Measurements from ENCODE around the gene ATR.
A peak's percentile ranks its signal among the peaks of the same experiment; 100 is the strongest.
"Not testable (repeated sequence)": the region's sequence is repeated elsewhere in the genome, so short reads cannot be mapped to it uniquely, and the experiment has no call there.

Gene ATR

GRCh38 chr3:142447301-142447851, 131.2 kb downstream of the ATR start:
- DNase-seq (peak; percentile 18 to 43 (median 27)), ATAC-seq (replicated peaks) (peak; percentile 47)
- Mint-ChIP-seq H3K9me3 (no peaks in the 10 kb centered on the region), H3K27ac (peak overlapping the region; percentile 99 to 100), H3K36me3 (ENCODE audit: insufficient read depth) (peaks cover 30% of the 10 kb centered on the region), H3K4me1 (ENCODE audit: low read depth in 2 of 2) (peaks cover 32 to 43% of the 10 kb centered on the region in 2 donors), H3K27me3 (no peaks in the 10 kb centered on the region), H3K4me3 (peak overlapping the region; percentile 97 to 98)

GRCh38 chr3:142445816-142446254, 132.7 kb downstream of the ATR start:
- DNase-seq, result no peak
- Mint-ChIP-seq H3K4me1 (ENCODE audit: low read depth in 2 of 2) (peaks cover 41 to 46% of the 10 kb centered on the region in 2 donors), H3K9me3 (no peaks in the 10 kb centered on the region), H3K4me3 (peak overlapping the region; percentile 97 to 98), H3K36me3 (ENCODE audit: insufficient read depth) (peaks cover 30% of the 10 kb centered on the region), H3K27me3 (no peaks in the 10 kb centered on the region), H3K27ac (peak overlapping the region; percentile 99 to 100)
- ATAC-seq (replicated peaks), result no peak

- peak overlapping the region in 1 of 2 donors; percentile 51 for H3K27ac Mint-ChIP-seq
- no peaks in the 10 kb centered on the region for H3K27me3 Mint-ChIP-seq
- H3K4me1 Mint-ChIP-seq (ENCODE audit: low read depth in 2 of 2), result peaks cover 45 to 56% of the 10 kb centered on the region in 2 donors
- H3K4me3 Mint-ChIP-seq, result no peak overlapping the region
- H3K9me3 Mint-ChIP-seq, result no peaks in the 10 kb centered on the region
- ATAC-seq (replicated peaks) (no peak), DNase-seq (no peak)
- peaks cover 22% of the 10 kb centered on the region for H3K36me3 Mint-ChIP-seq (ENCODE audit: insufficient read depth)
Observed at GRCh38 chr3:142444343-142444742, 134.2 kb downstream of the ATR start.

GRCh38 chr3:142443060-142443459, 135.5 kb downstream of the ATR start:
- H3K27ac Mint-ChIP-seq, result peak overlapping the region in 1 of 2 donors; percentile 83
- not testable (repeated sequence) for DNase-seq; H3K9me3 Mint-ChIP-seq; H3K27me3 Mint-ChIP-seq; ATAC-seq (replicated peaks)
- H3K4me3 Mint-ChIP-seq, result peak overlapping the region in 1 of 2 donors; percentile 61
- peaks cover 53 to 59% of the 10 kb centered on the region in 2 donors for H3K4me1 Mint-ChIP-seq (ENCODE audit: low read depth in 2 of 2)
- H3K36me3 Mint-ChIP-seq (ENCODE audit: insufficient read depth), result peaks cover 22% of the 10 kb centered on the region

GRCh38 chr3:142439499-142440220, 138.9 kb downstream of the ATR start:
- H3K27me3 Mint-ChIP-seq; H3K4me3 Mint-ChIP-seq; ATAC-seq (replicated peaks); H3K9me3 Mint-ChIP-seq; DNase-seq: not testable (repeated sequence)
- Mint-ChIP-seq H3K4me1 (ENCODE audit: low read depth in 2 of 2) (peaks cover 44 to 45% of the 10 kb centered on the region in 2 donors), H3K36me3 (ENCODE audit: insufficient read depth) (peaks cover 20% of the 10 kb centered on the region), H3K27ac (peak overlapping the region; percentile 0 to 59)

- not testable (repeated sequence) for H3K9me3 Mint-ChIP-seq; DNase-seq; ATAC-seq (replicated peaks); H3K27me3 Mint-ChIP-seq
- Mint-ChIP-seq H3K36me3 (ENCODE audit: insufficient read depth) (peaks cover 24% of the 10 kb centered on the region), H3K27ac (peak overlapping the region in 1 of 2 donors; percentile 2), H3K4me1 (ENCODE audit: low read depth in 2 of 2) (peaks cover 36% of the 10 kb centered on the region in 2 donors), H3K4me3 (peak overlapping the region in 1 of 2 donors; percentile 33)
Observed at GRCh38 chr3:142438096-142438495, 140.4 kb downstream of the ATR start.

- DNase-seq (no peak), ATAC-seq (replicated peaks) (no peak)
- Mint-ChIP-seq H3K4me3 (no peak overlapping the region), H3K27me3 (no peaks in the 10 kb centered on the region), H3K4me1 (ENCODE audit: low read depth in 2 of 2) (peaks cover 30 to 34% of the 10 kb centered on the region in 2 donors), H3K9me3 (no peaks in the 10 kb centered on the region), H3K27ac (peak overlapping the region in 1 of 2 donors; percentile 2), H3K36me3 (ENCODE audit: insufficient read depth) (peaks cover 31% of the 10 kb centered on the region)
Observed at GRCh38 chr3:142436951-142437585, 141.5 kb downstream of the ATR start.

- Mint-ChIP-seq H3K27me3 (no peaks in the 10 kb centered on the region), H3K36me3 (ENCODE audit: insufficient read depth) (peaks cover 50% of the 10 kb centered on the region), H3K27ac (no peak overlapping the region), H3K4me1 (ENCODE audit: low read depth in 2 of 2) (peaks cover 20 to 33% of the 10 kb centered on the region in 2 donors), H3K4me3 (no peak overlapping the region), H3K9me3 (no peaks in the 10 kb centered on the region)
- ATAC-seq (replicated peaks) (no peak), DNase-seq (no peak)
Observed at GRCh38 chr3:142434503-142434902, 144.0 kb downstream of the ATR start.

GRCh38 chr3:142433110-142433509, 145.4 kb downstream of the ATR start:
- ATAC-seq (replicated peaks) (no peak), DNase-seq (no peak)
- Mint-ChIP-seq H3K36me3 (ENCODE audit: insufficient read depth) (peaks cover 60% of the 10 kb centered on the region), H3K9me3 (no peaks in the 10 kb centered on the region), H3K27ac (no peak overlapping the region), H3K4me1 (ENCODE audit: low read depth in 2 of 2) (peaks cover 15 to 24% of the 10 kb centered on the region in 2 donors), H3K4me3 (no peak overlapping the region), H3K27me3 (no peaks in the 10 kb centered on the region)

- H3K36me3 Mint-ChIP-seq (ENCODE audit: insufficient read depth), result peaks cover 59% of the 10 kb centered on the region
- H3K4me3 Mint-ChIP-seq, result no peak overlapping the region
- no peaks in the 10 kb centered on the region for H3K9me3 Mint-ChIP-seq
- H3K27me3 Mint-ChIP-seq, result no peaks in the 10 kb centered on the region
- no peak for DNase-seq
- no peak for ATAC-seq (replicated peaks)
- peaks cover 6 to 13% of the 10 kb centered on the region in 2 donors for H3K4me1 Mint-ChIP-seq (ENCODE audit: low read depth in 2 of 2)
- no peak overlapping the region for H3K27ac Mint-ChIP-seq
Observed at GRCh38 chr3:142429582-142429981, 149.0 kb downstream of the ATR start.

GRCh38 chr3:142424754-142425153, 153.8 kb downstream of the ATR start:
- Mint-ChIP-seq H3K27ac (no peak overlapping the region), H3K4me1 (ENCODE audit: low read depth in 2 of 2) (peaks cover 0 to 4% of the 10 kb centered on the region in 2 donors), H3K9me3 (no peaks in the 10 kb centered on the region), H3K4me3 (no peak overlapping the region), H3K27me3 (no peaks in the 10 kb centered on the region), H3K36me3 (ENCODE audit: insufficient read depth) (peaks cover 72% of the 10 kb centered on the region)
- ATAC-seq (replicated peaks), result no peak
- DNase-seq, result no peak

GRCh38 chr3:142418926-142419592, 159.5 kb downstream of the ATR start:
- Mint-ChIP-seq H3K36me3 (ENCODE audit: insufficient read depth) (peaks cover 90% of the 10 kb centered on the region), H3K27me3 (no peaks in the 10 kb centered on the region), H3K27ac (no peak overlapping the region), H3K9me3 (no peaks in the 10 kb centered on the region), H3K4me1 (ENCODE audit: low read depth in 2 of 2) (peaks cover 0 to 4% of the 10 kb centered on the region in 2 donors), H3K4me3 (no peak overlapping the region)
- ATAC-seq (replicated peaks) (no peak), DNase-seq (no peak)

- H3K27ac Mint-ChIP-seq, result no peak overlapping the region
- H3K27me3 Mint-ChIP-seq, result no peaks in the 10 kb centered on the region
- H3K36me3 Mint-ChIP-seq (ENCODE audit: insufficient read depth), result peaks cover 86% of the 10 kb centered on the region
- H3K4me1 Mint-ChIP-seq (ENCODE audit: low read depth in 2 of 2), result peaks cover 0 to 4% of the 10 kb centered on the region in 2 donors
- H3K9me3 Mint-ChIP-seq, result no peaks in the 10 kb centered on the region
- DNase-seq, result no peak
- no peak overlapping the region for H3K4me3 Mint-ChIP-seq
- ATAC-seq (replicated peaks), result no peak
Observed at GRCh38 chr3:142417302-142417701, 161.2 kb downstream of the ATR start.

Measured in effector memory CD8-positive, alpha-beta T cell (primary cell).